ENCODE results near the gene BARD1.
A peak's percentile ranks its signal among the peaks of the same experiment; 100 is the strongest.
"Not testable (repeated sequence)": the region's sequence is repeated elsewhere in the genome, so short reads cannot be mapped to it uniquely, and the experiment has no call there.

The BARD1 gene

DNA sequence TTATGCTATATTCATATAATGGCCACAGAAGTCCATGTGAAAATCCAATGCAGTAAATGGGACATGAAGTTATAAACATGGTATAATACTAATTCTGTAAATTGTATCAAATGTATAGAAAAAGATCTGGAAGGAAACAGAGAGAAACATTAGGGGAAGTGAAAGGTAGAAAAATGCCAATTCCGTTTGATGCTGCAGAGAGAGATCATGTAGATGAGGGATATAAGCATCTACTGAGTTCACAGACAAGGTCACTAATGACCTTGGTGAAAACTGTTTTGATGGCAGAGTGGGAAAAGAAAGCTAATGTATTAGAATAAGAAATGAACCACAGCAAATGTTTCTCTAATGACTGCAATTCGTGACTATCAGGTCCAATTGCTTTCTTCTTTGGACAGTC is 56.0 kb downstream of the BARD1 start:
- DNase-seq, result no peak

DNA sequence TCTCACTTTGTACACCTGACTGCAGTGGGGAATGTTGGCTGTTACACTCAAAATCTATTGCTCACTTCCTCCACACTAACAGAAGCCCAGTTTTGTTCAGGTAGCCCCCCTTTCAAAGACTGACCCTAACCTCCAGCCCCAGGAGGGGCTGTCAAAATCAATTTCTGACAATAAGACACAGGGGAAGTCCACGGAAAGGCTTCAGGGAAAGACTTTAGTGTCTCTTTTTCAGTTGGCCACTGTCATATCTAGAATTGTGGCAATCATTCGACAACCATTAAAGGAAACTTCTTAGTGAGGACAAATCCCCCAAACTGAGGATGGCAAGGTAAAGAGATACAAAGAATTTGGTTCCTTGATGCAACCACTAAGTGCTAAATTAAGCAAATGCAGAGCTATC is 59.0 kb downstream of the BARD1 start:
- no peak for DNase-seq

DNA sequence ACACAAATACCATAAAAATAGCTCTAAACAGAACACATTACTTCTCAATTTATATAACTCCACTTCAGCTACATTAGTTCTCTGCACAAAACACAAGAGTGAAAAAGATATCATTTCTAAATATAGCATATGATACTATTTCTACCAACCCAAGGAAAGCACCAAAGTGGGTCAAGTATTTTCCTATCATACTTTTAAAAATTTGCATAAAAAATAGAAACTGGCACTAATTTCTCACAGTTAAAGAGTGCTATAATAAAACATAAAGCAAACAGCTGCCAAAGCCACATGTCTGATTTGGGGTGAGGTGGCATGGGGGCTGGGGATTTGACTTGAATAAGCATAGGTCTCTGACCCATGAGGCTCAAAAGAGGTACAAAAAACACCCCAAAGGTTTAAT is 61.5 kb downstream of the BARD1 start:
- DNase-seq, result no peak

DNA sequence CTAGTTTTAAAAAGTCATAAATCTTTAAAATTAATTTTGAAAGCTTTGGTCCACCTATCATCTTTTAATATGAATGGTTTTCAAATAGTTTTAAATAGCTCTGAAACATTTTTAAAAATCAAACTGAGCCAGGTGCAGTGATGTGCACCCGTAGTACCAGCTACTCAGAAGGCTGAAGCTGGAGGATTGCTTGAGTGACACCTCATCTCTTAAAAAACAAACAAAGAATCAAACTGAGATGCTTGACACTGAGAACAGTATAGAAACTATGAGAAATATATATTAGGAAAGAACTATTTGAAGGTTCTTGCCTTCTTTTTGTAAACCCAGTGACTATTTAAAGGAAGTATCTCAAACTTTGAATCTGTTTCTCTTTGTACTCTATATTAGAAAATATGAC is 67.4 kb downstream of the BARD1 start:
- DNase-seq, result no peak

DNA sequence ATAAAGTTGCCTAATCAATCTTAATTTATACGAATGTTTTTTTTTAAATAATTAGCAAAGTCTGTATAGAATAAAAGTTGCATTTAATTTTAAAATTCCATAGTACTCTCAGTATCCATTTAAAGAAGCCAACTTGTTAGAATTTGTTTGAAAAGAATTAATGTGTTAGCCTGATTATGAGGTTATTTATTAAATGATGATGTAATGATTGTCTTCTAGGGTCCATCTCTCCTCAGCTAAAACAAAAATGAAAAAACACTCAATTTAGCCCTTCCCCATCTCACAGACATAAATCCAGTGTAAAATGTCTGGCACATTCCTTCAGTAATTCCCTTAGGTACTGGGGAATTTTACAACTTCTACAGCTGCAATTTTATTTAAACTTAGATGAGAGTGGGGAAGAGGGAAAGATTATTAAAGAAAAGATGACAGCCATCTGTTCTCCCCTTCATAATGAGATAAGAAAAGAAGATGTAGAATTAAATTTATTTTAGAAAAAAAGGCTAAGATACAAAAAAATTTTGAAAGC is 68.6 kb downstream of the BARD1 start:
- DNase-seq, result no peak

DNA sequence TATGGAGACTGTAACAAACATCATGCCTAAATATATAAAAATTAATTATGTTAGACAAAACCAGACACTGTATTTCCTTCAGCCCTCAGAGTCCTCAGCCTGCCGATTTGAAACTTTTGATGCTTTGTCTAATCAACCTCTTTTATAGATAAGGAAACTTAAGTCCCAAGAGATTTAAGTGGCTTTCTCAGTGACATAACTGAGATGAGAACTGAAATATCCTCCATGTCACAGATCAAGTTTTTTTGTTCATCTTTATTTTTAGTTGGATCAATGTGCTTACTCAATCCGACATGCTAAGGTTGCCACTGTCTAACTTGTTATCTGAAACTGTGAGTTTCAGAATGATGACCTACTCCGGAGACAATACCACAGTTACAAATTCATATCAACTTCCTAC is 72.3 kb downstream of the BARD1 start:
- no peak for DNase-seq

DNA sequence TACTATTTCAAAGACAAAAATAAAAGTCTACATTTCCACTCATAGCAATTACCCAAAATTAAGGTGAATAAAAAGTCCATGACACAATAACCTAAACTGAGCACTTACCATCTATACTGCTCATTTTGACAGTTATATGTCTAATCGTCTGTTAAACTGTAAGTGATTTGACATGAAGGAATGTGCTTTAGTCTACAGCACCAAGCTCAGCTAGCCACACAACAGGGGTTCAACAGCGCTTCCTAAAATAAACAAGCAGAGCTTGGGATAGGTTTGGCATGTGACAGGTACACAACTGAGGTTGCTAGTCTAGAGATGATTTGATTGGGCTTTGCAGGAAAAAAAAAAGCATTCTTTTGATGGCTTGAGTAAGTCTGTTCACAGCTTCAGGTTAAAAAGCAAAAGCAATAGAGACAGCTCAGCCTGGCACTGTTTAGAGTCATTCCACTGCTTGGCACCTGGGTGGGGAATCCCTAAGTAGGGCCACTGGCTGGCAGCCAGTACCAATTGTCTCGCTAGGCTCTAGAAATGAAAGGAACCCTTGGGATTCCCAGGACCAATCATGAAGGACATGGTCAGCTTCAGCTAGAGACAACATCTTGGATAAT is 78.6 kb downstream of the BARD1 start:
- no peak for DNase-seq

DNA sequence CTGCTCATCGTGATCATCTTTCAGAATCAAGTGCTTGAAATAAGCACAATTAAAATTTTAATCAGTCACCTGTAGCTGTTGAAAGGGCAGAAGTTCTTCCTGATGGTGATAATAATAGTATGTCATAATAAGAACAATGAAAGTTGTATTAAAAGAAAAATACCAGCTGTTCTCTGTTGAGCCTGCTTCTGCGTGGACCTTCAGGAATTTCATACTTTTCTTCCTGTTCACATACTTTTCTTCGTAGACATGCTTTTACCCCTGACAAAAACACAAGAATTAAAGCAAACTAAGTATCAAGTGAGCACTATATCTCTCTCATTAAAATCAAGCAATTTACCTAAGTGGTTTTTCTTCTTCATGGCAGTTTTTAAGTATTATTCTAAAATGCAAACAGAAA is 79.2 kb downstream of the BARD1 start:
- DNase-seq, result no peak

DNA sequence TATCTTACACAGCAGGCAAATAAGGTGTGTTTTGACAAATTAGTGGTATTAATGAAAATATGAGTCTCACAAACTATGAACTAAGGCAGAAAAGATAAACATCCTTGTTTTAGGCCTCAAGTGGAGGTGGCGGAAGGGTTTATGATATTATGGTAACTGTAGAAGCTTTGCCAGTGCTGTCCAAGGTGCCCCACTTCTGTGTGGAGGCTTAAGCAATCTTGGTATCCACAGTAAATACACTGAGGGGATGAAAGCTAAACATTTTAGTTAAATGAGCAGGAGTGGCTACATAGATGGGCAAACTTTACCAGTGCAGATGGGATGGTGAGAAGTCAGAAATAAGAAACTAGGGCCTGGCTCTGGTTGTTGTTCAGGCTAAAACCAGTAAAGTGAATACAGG is 84.7 kb downstream of the BARD1 start:
- no peak for DNase-seq

DNA sequence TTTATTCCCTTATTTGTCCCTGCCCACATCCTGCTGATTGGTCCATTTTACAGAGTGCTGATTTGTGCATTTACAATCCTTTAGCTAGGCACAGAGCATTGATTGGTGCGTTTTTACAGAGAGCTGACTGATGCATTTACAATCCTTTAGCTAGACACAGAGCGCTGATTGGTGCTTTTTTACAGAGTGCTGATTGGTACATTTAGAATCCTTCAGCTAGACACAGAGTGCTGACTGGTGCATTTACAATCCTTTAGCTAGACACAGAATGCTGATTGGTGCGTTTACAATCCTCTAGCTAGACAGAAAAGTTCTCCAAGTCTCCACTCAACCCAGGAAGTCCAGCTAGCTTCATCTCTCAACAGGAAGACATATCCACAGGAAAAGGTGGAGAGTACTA is 91.6 kb downstream of the BARD1 start:
- DNase-seq, result not testable (repeated sequence)

DNA sequence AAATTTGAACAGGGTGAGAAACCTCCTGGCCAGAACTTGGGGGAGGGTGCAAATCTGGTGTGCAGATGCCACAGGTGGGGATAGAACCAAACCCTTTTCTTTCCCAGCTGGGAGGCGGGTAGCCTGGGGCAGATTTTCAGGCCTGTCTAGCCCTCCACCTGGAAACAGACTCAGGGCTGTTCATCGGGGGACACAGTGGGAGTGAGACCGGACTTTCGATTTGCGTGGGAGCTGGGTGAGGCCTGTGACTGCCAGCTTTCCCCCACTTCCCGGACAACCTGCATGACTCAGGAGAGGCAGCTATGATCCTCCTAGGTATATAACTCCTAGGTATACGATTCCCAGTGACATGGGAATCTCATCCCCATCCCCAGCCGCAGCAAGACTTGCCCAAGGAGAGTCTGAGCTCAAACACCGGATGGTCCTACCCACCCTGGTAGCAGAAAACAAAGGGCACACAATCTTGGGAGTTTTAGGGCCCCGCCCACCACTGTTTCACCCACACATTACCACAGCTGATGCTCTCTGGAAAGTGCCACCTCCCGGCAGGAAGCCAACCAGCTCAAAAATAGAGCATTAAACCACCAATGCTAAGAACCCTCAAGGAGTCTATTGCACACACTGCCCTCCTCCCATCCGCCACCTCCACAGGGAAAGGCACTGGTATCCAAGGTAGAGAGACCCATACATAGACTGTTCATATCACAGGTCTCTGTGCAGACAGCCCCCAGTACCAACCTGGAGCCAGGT is 92.5 kb downstream of the BARD1 start:
- DNase-seq, result no peak

DNA sequence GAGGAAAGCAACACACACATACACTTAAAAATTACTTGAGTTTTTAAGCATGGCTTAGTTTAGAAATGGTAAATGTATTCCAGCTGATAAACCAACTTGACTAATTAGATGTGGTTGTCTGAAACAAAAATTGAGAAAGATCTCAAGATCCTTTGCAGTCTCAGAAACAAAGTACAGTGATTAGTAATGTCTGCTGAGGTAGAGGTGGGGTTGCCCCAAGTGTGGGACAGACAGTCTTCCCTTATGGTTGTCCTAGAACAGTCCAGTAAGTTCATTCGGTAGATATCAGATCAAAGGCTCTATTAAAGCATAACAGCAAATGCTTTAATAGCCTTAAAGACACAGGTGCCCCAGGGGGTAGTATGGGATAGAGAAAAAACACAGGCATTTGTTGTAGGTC is 94.5 kb downstream of the BARD1 start:
- no peak for DNase-seq

DNA sequence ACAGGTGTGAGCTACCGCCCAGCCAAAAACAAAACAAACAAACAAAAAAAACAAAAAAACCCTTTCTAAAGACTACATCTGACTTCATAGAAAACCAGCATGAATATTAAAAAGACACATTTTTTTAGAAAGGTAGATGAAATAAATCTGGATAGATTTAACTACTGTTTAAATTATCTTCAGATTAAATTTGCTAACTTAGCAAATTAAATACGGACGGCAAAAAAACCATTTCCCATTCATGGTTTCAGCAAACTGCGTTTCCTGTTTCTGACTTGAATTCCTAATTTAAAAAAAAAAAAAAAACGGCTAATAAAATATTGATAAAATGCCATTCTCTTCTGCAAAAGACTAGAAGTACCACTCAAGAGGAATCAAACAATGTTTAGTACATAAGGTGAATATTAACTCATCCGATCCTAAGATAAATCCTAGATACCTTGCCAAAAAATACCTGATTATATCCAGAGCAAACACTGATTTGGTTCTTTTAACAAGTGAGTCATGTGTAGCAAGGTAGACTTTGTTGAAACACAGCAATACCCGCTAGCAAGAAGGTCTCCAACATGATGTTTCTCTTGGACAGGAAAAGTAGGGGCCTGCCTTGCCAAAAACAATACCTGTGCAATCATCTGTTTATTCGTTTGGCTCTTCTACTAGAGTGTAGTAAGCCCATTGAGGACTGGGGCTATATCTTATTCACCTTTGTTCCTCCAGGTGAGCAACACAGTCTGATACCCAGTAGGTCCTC is 96.2 kb downstream of the BARD1 start:
- DNase-seq, result no peak

DNA sequence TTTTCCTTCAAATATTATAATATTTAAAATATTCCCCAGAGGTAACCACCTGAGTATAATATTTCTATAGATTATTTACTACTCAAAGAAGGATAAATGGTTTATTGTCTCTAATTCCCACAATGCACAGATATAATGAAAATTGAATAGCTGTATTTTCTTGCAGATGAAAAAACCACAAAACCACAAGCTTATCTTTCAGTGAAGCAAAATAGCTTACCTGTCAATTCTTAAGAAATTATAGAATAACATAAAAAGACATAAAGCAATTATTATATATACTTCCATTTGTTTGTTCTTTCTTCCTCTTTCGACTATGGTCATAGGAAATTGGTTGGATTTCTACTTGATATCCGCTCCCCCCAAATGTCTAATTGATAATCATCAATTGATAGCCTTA is 98.8 kb downstream of the BARD1 start:
- DNase-seq, result no peak

DNA sequence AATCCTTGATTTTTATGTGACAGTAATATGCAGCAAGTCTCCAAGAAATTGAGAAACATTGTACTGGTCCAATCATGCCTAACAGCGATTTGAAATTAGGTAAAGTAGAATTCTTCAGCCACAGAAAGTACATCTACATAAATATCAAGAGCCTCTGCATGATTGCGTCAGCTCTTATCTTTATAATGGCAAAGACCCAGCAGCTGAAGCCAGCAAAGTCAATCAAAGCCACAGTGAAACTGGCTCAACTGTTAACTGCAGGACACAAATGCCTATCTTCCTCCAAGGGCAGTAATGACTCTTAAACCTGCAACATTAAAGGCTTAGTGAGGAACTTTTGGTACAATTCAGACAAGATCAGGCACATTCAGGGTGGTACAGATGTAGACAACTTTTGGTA is 102.5 kb downstream of the BARD1 start:
- no peak for DNase-seq

DNA sequence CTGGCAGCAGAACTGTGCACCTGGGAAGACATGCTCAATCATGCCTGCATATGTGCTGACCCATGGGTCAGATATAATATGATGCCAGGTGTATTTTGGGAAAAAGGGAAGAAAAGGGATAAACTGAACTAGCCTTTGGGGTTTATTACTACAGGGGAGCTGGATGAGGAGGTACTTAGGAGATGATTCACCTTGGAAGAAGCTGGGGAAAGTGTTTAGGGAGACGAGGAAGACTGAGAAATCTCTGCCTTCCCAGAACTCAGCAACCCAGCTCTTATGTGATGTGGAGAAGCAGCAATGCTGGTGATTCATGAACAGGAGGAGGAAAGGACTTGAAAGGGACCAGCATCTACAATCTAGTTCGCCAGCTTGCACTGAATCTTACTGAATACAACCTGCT is 110.2 kb downstream of the BARD1 start:
- no peak for DNase-seq

DNA sequence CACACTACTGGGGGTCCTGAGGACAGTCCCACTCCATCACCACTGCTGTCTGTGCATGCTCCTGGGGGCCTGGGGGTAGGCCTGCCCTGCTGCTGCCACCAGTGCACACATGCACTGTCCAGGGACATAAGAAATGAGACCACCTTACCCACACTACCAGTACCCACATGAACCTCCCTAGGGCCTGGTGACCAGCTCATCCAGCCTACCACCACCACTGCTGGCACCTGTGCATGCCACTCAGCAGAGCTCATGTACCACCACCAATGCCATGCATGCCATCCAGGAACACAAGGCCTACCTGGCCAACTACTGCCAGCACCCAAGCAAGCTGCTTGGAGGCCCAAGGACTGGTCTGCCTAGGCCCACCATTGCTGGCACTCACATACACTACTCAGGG is 112.8 kb downstream of the BARD1 start:
- no peak for DNase-seq

DNA sequence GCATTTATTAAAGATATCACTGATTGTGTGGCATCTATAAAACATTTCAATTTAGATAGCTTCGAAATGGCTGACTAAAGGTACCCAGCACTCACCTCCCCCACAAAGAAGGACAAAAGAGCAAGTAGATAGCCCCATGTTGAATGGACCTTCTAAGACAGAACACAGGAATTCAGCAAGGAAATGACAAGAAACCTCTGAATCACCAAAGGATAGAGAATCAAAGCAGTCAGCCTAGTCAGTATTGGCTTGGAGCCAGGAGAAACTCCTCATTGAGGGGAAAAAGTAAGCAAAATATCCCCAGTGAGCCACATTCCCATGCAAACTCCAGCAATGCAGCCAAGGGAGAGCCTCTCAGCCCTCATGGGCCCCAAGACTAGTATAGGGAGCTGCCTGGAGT is 113.7 kb downstream of the BARD1 start:
- no peak for DNase-seq

DNA sequence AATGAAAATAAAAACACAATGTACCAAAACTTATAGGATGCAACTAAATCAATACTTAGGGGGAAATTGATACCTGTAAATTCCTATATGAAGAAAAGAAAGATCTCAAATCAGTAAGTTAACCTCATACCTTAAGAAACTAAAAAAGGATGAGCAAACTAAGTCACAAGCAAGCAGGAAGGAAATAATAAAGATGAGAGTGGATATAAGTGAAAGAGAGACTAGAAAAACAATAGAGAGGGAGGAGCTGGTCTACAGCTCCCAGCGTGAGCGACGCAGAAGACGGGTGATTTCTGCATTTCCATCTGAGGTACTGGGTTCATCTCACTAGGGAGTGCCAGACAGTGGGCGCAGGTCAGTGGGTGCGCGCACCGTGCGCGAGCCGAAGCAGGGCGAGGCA is 125.9 kb downstream of the BARD1 start:
- DNase-seq, result peak; percentile 16

DNA sequence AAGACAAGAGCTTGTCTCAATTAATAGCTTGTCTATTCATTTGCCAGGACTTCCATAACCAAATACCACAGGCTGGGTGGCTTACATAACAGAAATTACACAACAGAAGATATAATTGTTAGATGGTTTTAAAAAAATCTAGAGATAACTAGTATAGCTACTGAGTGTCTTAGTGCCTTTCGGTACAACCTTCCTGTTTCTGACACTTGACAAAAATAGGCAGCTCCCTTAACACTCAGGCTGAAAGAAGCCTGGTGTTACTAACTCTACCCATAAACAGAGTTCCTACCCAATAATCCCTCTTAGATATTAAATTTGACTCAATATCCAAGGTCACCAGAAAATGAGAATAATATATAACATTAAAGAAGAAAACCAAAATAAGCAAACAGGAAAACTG is 129.7 kb downstream of the BARD1 start:
- no peak for DNase-seq

DNA sequence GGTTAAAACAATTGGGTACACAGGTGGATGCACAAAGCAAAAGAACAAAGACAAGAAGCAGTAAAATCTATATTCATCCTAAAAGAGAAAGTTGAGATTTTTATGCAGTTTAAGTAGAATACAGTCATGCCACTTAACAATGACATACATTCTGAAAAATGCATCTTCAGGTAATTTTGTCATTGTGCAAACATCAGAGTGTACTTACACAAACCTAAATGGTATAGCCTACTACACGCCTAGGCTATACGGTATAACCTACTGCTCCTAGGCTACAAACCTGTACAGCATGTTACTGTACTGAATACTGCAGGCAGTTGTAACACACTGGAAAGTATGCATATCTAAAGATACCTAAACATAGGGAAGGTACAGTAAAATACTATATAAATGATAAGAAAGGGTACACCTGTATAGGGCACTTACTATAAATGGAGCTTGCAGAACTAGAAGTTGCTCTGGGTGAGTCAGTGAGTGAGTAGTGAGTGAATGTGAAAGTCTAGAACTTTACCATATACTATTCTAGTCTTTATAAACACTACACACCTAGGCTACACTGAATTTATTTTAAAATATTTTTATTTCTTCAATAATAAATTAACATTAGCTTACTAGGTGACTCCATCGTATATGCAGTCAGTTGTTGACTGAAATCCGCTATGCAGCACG is 132.9 kb downstream of the BARD1 start:
- no peak for DNase-seq

All from CD4-positive, alpha-beta T cell treated with Interleukin-17A for 1 hour (primary cell).